HG02981 (cell line): ENCODE results near the gene RHOT2.

Source experiments
- ATAC-seq: cut with Tn5 transposase; IDR thresholded peaks from one replicate; pipeline ENCODE4 v1.9.1; 2021; ENCODE audit warnings: mild to moderate bottlenecking, moderate library complexity; ENCODE audit not compliant: unreplicated experiment

The RHOT2 gene

DNA sequence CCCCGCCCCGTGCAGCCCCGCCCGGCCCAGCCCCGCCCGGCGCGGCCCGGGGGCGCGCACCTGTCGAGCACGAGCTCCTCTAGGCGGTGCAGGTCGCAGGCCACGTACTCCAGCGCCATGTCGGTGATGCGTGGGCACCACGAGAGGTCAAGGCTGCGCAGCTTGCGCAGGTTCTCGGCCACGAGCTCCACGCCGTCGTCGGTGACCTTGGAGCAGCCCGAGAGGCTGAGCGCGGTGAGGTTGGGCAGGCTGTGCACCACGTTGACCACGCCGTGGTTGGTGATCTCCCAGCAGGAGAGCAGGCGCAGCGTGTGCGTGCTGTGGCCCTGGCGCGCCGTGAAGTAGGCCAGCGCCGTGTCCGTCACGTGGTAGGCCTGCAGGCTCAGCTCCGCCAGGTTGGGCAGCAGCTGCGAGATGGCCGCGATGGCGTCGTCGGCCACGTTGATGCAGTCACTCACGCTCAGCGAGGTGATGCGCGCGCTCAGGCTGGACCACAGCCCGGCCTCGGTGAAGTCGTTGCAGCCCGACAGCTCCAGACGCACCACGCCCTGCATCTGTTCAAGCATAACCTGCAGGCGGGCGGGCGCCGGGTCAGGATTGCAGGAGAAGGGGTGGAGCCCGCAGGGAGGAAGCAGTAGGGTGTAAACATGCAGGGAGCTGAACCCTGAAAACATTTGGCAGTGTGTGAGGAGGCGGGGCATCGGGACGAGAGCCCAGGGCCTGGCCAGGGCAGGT, 27.6 kb downstream of the RHOT2 start:
- no peak for ATAC-seq

DNA sequence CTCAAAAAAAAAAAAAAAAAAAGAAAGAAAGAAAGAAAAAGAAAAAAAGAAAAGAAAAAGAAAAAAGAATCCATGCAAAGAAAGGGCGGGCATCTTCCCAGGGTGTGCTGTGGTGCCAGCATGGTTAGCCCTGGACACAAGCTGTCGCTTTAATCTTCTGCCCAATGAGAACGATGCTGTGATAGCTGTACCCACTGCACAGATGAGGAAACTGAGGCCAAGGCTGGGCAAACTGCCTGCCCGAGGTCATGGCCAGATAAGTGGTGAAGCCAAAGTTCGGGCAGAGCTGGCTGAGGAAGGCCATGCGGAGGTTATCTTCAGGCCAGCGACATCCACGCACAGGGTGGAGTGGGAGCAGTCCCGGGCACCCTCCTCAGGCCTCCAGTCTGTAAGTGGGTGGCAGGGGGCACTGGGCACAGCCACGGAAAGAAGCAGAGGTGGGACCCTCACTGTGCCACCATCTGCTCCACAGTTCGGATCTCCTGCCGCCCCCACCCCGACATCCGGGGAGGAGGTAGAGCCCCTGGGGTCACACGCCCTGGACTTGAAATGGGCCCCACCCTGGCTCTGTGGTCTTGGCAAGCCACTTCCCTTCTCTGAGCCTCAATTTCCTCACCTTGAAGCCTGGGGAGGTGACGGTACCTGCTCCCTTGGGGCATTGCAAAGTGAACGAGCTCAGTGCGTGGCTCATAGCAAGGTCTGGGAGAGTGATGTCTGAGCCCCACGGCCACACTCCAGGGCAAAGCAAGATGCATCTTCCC, 31.2 kb downstream of the RHOT2 start:
- ATAC-seq, result no peak

DNA sequence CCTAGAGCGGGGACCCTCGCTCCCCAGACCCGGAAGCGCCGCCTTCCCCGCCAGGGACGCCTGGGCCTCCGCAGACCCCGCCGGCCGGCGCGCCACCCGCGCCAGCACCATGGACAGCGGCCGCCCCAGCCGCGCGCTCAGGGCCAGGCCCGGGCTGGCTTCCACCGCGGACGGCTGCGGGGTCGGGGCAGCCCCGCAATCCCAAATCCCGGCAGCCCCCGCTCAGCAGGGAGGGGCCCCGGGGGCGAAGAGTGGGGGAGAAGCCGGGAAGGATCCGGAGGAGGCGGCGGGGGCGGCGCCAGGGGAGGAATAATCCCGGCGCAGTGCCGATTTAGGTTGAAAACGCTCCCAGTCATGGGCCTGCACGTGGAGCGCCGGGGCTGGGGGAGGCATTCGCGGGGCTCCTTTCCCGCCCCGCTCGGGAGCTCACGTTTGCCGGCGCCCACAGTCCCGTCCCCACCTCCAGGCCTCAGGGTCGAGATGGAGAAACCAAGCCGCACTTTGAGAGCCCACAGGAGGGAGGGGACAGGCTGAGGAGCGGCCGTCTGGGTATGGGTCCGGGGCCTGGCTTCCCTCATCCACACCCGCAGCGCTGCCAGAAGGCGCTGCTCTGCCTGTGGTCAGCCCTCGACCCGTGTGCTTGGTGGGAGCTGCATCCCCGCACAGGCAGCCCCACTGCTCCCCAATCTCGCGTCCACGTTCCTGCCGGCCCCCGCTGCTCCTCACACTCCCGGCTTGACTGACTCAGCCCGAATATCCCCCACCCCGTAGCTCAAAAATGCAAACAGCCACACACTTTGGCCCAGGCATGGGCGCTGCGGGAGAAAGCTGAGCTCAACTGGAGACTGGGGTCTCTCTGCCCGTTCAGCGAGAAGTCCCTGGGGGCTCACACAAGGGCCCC, 33.0 kb downstream of the RHOT2 start:
- ATAC-seq, result no peak

DNA sequence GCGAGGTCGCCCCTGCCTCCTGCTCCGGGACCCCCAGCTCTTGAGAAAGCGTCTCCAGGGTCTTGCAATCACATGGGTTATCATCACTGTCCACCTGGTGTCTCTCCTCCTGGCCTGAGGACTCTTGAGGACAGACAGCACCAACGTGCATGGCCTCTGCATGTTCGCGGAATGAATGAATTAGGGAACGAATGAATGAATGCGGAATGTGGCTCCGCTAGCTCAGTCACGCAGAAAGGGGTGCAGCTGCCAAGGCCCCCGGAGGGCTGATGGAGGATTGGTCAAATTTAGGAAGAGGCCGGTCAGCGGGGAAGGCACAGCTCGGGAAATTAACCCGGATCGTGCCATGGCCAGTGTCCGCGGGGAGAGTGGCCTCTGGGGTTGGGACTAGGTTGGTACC, 34.4 kb downstream of the RHOT2 start:
- ATAC-seq, result no peak

DNA sequence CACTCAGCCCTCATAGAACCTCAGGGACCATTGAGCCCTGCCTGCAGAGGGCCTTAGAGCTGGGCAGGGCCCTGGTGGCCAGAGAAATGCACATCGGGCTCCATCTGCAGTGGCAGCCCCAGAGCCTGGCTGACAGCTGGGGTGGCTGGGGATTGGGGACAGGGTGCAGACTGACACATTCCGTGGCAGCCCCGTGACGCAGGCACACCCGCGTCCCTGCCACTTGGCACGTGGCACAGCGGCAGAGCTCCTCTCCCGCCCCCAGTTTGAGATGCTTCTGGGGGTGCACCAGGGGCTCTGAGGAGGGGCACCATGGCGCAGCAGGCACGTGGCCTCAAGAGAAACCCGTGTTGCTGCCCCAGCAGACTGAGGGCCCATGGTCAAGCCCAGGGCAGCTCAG, 35.5 kb downstream of the RHOT2 start:
- ATAC-seq, result no peak

DNA sequence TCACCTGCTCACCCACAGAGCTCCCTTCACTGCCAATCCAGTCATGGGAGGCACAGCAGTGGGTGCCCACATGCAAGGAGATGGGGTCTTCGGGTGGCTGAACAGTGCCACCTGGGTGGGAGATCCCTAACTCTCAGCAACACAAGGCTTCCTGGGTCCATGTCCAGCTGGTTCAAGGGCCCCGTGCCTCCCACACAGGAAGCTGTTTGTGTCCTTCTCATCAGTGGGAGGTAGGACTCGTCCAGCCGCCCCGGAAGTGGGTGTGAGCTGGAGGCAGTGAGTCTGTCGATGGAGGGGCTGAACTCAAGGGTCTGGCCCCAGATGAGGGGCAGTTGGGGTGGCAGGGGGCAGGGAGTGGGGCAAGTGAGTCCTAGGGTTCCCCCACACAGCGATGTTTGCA, 36.1 kb downstream of the RHOT2 start:
- no peak for ATAC-seq

DNA sequence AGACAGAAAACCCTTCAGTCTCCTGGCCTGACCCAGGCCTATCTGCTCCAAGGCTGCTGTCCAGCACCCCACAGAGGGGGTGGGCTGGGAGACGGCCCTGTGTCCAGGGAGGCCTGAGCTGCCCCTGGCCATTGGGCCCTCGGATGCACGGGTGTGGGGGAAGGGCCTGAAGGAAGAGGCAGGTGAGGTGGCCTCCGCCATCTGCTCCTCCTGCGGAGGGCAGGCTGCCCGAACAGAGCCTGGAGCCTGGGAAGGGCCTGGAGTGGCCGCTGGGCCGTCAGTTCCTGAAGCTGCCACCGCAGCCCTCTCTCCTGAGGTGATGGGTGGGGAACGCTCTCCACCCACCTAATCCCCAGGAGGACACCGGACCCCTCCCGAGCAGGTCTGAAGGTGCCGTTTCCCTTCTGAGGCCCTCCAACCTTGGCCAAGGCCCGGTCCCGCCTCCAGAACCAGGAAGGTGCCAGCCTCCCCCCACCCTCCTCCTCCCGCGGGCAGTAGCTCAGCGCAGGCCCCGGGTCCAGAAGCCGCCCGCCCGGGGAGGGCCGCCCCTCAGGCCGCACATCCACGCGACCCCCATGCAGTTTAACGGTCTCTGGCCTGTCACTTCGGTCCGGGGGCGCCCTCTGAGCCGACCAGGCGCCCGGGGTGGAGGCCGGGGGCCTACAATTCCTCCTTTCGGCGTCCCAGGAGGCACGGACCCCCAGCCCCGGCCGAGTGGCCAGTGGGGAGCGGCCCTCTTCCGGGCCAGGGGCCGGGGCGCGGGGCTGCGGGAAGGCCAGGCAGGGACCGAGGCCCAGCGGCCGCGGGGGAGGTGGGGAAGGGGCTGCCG, 36.8 kb downstream of the RHOT2 start:
- no peak for ATAC-seq

DNA sequence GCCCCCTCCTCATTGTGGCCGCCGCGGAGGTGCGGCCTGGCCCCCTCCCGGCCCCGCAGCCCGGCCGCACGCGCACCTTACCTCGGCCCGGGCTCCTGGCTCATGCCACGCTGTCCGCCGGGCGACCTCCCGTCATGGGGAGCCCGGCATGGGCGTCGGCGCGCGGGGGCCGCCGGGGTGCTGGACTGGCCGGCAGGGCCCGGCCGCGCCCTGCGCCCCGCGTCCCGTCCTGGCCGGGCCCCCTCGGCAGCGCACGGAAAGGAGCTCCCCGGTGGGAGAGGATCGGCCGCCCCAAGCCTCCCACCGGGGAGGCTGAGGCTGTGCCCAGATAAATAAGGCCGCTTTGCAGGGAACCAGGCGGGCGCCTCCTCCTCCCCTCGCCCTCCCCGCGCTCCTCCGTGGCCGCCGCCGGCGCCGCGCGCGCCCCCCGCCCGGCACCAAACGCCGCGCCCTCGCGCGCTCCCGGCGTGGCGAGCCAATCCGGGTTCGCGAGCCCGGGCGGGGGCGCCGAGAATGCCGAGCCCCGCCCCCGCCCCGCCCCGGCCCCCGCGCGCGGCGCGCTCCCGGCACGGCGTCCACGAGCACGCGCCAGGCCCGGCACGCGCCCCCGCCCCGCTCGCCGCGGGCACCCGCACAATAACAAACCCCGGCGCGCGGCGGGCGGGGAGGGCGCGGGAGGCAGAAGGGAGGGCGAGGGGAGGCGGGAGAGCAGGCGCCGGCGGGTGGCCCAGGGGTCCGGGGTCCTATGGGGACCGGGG, 37.7 kb downstream of the RHOT2 start, which contains the start of gene FBXL16:
Gene FBXL16 (minus strand): TSS at position 371 of the 758 bp plus-strand sequence. CDS start 8,396 bp downstream, outside the sequence.
- ATAC-seq, result no peak

DNA sequence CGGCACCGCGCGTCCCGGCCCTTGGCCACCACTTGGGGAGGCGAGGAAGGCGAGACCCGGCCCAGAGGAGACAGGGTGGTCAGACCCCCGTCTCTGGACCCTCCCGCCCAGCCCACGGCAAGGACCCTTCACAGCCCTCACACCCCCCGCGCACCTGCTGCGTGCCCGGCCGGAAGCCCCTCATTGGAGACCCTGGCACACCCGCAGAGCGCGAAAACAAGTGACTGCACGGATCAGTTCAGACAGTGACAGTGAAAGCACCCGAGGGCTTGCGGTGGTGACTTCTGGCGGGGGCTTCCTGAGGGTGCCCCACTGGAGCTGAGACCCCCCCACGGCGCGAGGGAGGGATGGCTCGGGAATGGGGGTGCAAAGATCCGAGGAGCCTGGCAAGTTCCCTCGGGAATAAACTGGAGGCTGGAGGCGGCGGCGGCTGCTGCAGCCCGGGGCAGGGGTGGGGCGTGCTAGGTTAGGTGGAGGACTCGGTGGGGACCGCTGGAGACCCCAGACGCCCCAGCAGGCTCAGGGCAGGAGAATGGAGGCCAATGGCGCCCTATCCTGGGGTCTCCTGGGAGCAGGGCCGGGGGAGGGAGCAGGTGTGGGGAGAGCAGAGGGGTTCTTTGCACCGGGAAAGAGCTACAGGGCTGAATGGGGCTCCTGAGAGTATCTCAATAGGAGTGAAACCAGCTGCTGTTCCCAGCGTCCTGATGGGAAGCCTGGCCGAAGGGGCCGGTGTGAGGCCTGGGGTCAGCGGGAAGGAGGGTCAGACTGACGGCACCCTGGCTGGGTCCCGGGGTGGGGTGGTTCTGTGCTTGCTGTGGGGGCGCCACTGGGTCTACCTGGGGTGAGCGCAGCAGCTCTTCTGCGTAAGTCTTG, 38.5 kb downstream of the RHOT2 start:
- ATAC-seq, result no peak

DNA sequence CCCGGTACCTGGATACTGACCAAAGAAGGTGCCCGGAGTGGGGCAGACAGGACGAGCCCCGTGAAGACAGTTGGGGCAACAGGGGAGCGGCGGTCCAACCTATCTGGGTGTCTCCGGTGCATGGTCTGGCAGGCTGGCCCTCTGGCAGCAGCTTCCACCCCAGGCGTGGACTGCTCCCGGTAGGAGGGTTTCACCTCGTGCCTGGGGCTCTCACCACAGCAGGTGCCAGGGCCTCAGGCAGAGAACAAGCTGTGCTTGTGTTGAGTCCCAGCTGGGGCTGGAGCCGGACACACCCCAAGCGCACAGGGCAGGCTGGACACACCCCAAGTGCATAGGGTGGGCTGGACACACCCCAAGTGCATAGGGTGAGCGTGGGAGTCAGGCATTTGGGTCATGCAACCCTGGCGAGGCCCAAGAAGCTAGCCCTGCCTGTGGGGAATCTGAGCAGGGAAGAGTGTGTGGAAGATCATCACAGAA, 39.2 kb downstream of the RHOT2 start:
- no peak for ATAC-seq

DNA sequence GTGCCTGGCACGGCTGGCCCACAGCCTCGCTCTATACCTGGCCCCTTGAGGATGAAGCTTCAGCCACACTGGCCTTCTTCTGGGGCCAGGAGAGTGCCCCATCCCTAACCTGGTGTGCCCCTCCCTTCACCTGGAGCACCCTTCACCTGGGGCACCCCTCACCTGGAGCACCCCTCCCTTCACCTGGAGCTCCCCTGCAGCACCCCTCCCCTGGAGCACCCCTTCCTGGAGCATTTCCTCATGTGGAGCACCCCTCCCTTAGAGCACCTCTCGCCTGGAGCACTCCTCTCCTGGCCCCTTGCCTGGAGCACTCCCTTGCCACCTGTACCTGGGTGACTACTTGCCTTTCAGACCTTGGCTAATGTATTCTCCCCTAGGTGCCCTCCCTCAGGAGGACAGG, 40.1 kb downstream of the RHOT2 start:
- no peak for ATAC-seq

DNA sequence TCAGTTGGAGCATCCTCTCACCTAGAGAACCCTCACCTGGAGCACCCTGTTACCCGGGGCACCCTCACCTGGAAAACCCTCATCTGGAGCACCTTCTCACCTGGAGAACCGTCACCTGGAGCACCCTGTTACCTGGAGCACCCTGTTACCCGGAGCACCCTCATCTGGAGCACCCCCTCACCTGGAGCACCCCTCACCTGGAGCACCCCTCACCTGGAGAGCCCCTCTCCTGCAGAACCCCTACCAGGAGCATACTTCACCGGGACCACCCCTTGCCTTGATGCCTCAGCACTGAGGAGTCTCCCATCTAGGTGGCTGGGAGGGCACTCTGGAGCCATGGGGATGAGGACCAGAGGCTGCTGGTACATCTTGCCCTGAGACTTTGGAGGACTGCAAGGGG, 41.0 kb downstream of the RHOT2 start:
- ATAC-seq, result no peak

DNA sequence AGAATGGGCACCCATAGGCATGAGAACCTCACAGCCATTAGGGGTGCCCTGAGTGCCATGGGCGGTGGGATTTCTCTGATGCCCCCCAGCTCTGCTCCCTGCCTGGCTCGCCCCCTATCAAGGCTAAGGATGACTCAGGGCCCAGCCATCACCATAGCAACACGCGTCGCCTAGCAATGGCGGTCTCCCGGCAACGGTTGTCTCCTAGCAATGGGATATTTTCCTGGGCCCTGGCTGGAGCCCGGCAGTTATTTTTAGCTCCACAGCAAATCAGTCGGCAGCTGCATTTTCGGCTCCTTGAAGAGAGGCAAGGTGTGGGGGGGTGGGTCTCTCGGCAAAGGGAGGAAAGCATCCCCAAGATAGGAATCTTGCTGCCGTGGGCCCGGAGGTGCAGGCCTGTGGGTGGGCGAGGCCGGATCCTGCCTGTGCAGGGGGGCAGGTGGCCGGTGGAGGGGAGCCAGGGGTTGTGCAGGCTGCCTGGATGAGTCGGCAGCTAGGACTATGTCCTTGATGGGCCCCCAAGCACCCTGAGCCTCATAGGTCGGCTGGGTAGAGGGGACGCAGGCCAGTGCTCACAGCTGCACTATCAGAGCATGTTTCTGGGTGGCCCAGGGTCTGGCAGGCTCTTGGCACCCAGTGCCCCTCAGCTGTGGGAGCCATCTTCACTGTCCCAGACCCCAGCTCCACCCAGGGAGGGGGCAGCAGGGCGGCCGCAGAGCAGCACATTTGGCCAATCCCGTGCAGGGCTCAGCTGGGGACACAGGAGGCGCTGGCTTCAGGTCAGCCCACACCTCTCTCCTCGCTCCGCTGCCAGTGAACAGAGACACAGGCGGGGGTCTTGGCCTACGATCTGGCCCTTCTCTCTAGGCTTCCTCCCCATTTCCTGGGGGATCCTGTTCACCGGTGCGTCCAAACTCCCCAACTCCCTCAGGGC, 41.9 kb downstream of the RHOT2 start:
- ATAC-seq, result no peak

DNA sequence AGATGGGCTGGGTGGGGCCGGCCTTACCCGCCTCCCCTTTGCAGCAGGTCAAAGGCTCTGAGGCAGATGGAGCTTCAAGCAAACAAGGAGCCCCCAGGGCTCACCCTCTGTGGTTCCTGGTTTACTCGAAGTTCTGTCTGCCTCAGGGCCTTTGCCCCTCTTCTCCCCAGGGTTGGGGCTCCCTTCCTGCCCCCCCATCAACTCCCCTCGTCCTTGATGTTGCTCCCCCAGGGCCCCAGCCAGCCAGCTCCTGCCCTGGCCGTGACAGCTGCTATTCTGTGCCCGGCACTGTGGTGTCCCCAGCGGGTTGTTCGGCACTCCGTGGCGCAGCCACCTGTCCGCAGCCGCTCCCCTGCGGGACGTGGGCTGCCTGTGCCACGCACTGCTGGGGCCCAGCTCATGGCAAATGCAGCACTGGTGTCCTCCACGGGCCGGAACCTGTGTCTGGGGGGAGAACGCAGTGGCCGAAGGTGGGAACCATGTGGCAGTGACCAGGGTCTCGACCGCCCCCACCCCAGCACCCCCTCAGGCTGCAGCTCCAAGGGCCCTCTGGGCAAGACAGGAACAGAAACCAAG, 42.7 kb downstream of the RHOT2 start:
- no peak for ATAC-seq

DNA sequence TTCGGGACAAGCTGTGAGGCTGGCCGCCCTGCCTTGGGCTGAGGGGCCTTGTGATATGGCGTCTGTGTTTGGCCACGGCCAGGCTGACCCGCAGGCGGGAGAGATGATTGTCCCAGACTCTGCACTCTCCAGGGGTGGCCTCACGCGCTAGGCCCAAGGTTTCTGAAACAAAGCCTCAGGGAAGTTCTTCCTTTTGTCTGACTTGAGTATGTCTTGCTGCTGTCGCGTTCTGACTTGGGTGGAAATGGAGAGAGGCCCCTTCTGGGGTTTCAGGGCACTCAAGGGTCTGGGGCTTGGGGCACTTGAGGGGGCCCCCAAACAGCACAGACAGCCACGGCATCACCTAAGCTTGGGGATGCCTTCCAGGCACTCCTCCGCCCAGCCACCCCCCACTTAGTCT, 43.2 kb downstream of the RHOT2 start:
- no peak for ATAC-seq

DNA sequence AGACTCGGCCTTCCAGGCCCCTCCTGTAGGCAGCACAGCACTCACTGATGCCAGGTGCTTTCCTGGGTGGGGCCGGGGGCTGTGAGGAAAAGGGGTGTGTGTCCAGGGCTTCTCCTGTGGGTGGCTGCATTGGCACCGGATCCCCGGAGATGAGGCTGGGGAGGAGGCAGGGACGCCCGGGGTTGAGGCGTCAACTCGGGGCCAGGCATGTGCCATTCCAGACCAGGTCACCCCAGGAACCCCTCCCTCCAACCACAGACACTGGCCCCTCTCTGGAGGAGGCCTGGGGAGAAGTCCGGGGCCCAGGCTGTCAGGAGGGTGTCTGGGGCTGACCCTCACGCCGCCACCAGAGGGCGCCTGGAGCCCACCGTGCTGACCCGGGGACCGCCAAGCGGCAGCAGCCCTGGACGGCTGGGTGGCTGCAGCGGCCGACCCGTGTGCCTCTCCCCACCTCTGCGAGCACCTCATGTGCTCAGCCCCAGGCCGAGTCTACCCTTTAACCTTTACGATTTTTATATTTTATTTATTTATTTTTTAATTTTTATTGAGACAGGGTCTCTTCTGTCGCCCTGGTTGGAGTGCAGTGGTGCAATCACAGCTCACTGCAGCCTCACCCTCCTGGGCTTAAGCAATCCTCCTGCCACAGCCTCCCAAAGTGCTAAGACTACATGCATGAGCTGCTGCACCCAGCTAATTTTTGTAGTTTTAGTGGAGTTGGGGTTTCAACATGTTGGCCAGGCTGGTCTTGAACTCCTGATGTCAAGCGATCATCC, 43.8 kb downstream of the RHOT2 start:
- no peak for ATAC-seq
